Keratinocyte (primary cell): Measurements from ENCODE around the gene MRPS5. TPM values are rescaled to one million over a fixed set of nuclear protein-coding genes. Genes with fewer than 3 reads are reported as not detected.
"Not testable (repeated sequence)": the region's sequence is repeated elsewhere in the genome, so short reads cannot be mapped to it uniquely, and the experiment has no call there.

Source experiments
- DNase-seq: peaks from one replicate; pipeline ENCODE4 v3.0.0-alpha.2; 2011; ENCODE audit warnings: low read depth, missing footprints, low spot score
- FAIRE-seq: peaks from 2 replicates; lab custom pipeline; 2011; peaks lifted over from hg19 to GRCh38; lab: Jason Lieb, UNC
- H2AFZ ChIP-seq: 2 replicates; pipeline ENCODE4 v1.6.0; 2012; ENCODE audit warnings: low read length, control low read depth, inconsistent platforms; ENCODE audit not compliant: control insufficient read depth
- H3K27ac ChIP-seq: 2 replicates; pipeline ENCODE4 v1.5.1; 2011; ENCODE audit warnings: low read length; ENCODE audit not compliant: control insufficient read depth, insufficient read depth
- H3K27me3 ChIP-seq: 3 replicates; pipeline ENCODE4 v1.6.0; 2011; ENCODE audit warnings: low read length; ENCODE audit not compliant: control insufficient read depth, insufficient read depth; ENCODE audit errors: extremely low read depth
- H3K36me3 ChIP-seq, 2 experiments: 2 replicates in 1 of 2; 3 replicates in 1 of 2; pipeline ENCODE4 v1.5.1; 2011; ENCODE audit warnings: low read length in 2 of 2, mild to moderate bottlenecking in 1 of 2; ENCODE audit not compliant: control insufficient read depth in 2 of 2, insufficient read depth in 2 of 2; ENCODE audit errors: extremely low read depth in 1 of 2
- H3K4me1 ChIP-seq: 3 replicates; pipeline ENCODE4 v1.5.1; 2011; ENCODE audit warnings: low read length; ENCODE audit not compliant: control insufficient read depth, insufficient read depth; ENCODE audit errors: extremely low read depth
- H3K4me2 ChIP-seq: 3 replicates; pipeline ENCODE4 v1.6.0; 2011; ENCODE audit warnings: low read depth, low read length; ENCODE audit not compliant: control insufficient read depth, insufficient read depth; ENCODE audit errors: extremely low read depth
- H3K4me3 ChIP-seq, 3 experiments: fragments of 200-600 bp in 1 of 3; sonication (generic) in 1 of 3; 2 replicates in 2 of 3; 3 replicates in 1 of 3; pipeline ENCODE4 v1.5.1; 2011 to 2016; ENCODE audit warnings: low read length in 3 of 3, mild to moderate bottlenecking in 3 of 3, control low read depth in 2 of 3, inconsistent platforms in 1 of 3, low read depth in 1 of 3, mixed read lengths in 1 of 3, mixed run types in 1 of 3, moderate library complexity in 1 of 3; ENCODE audit not compliant: control insufficient read depth in 2 of 3, insufficient read depth in 2 of 3; ENCODE audit errors: extremely low read depth in 1 of 3
- H3K79me2 ChIP-seq: 2 replicates; pipeline ENCODE4 v1.6.0; 2012; ENCODE audit warnings: low read length; ENCODE audit not compliant: control insufficient read depth, insufficient read depth
- H3K9ac ChIP-seq: 3 replicates; pipeline ENCODE4 v1.6.0; 2011; ENCODE audit warnings: low read length; ENCODE audit not compliant: control insufficient read depth, insufficient read depth; ENCODE audit errors: extremely low read depth
- H3K9me1 ChIP-seq: 3 replicates; pipeline ENCODE4 v1.6.0; 2011; ENCODE audit warnings: low read length; ENCODE audit not compliant: control insufficient read depth, insufficient read depth; ENCODE audit errors: extremely low read depth
- H3K9me3 ChIP-seq: 2 replicates; pipeline ENCODE4 v1.5.1; 2012; ENCODE audit warnings: low read depth, low read length; ENCODE audit not compliant: control insufficient read depth
- H4K20me1 ChIP-seq: 3 replicates; pipeline ENCODE4 v1.6.0; 2011; ENCODE audit warnings: low read length; ENCODE audit not compliant: control insufficient read depth, insufficient read depth; ENCODE audit errors: extremely low read depth
- EZH2 ChIP-seq: IDR thresholded peaks from one replicate; pipeline ENCODE4 v1.6.1; 2012; ENCODE audit warnings: inconsistent platforms, mild to moderate bottlenecking, low read length, moderate library complexity
- dilution Hi-C: fragments of 300-500 bp; cut with MboI; formaldehyde crosslinking; loops from one replicate; pipeline ENCODE4 v1.7.0; 2020; ENCODE audit warnings: low sequenced_read_pairs; ENCODE audit not compliant: extremely low pct_ligation_motif_present
- polyA plus RNA-seq, 5 experiments: library from polyadenylated mRNA; depleted of rRNA in 3 of 5; stranded (reverse) in 3 of 5; stranded (forward) in 1 of 5; unstranded in 1 of 5; fragments of >200 nt; gene quantifications; 1 replicate in 1 of 5; 2 replicates in 3 of 5; 3 replicates in 1 of 5; pipeline versions ENCODE4 v1.2.1 to v1.2.3, GENCODE V29; 2011 to 2012; ENCODE audit warnings: missing spikeins in 2 of 5, low read depth in 1 of 5, low replicate concordance in 1 of 5
- TF ChIP-seq, protein P1 (sequence below), 3 experiments: IDR thresholded peaks in 1 of 3; conservative IDR thresholded peaks in 1 of 3; optimal IDR thresholded peaks in 1 of 3; 2 replicates in 2 of 3; 3 replicates in 1 of 3; pipeline versions ENCODE3 to v1.5.1; 2011; ENCODE audit warnings: low read length in 3 of 3, mild to moderate bottlenecking in 3 of 3, moderate library complexity in 2 of 3, control low read depth in 1 of 3, inconsistent platforms in 1 of 3; ENCODE audit not compliant: insufficient read depth in 2 of 3; ENCODE audit errors: extremely low read depth in 1 of 3

MRPS5 gene
- polyA plus RNA-seq, 1 donor (not counting 4 experiments of a cell fraction or from before 2014, with no cell fraction given) = 64.9 TPM

GRCh38 chr2:95038635-95039298 is 82.8 kb downstream of the MRPS5 start:
- Histone ChIP-seq H3K27me3 (peaks cover 20% of the 10 kb centered on the region), H3K4me2 (no peak overlapping the region), H3K9ac (no peak overlapping the region), H3K9me3 (peaks cover 9% of the 10 kb centered on the region), H3K36me3 (no peaks in the 10 kb centered on the region), H3K9me1 (no peaks in the 10 kb centered on the region), H2AFZ (no peak overlapping the region), H4K20me1 (no peaks in the 10 kb centered on the region), H3K4me1 (no peaks in the 10 kb centered on the region), H3K27ac (no peak overlapping the region), H3K79me2 (no peaks in the 10 kb centered on the region), H3K4me3 (no peak overlapping the region)
- no peak for TF ChIP-seq EZH2
- TF ChIP-seq, protein P1, sequence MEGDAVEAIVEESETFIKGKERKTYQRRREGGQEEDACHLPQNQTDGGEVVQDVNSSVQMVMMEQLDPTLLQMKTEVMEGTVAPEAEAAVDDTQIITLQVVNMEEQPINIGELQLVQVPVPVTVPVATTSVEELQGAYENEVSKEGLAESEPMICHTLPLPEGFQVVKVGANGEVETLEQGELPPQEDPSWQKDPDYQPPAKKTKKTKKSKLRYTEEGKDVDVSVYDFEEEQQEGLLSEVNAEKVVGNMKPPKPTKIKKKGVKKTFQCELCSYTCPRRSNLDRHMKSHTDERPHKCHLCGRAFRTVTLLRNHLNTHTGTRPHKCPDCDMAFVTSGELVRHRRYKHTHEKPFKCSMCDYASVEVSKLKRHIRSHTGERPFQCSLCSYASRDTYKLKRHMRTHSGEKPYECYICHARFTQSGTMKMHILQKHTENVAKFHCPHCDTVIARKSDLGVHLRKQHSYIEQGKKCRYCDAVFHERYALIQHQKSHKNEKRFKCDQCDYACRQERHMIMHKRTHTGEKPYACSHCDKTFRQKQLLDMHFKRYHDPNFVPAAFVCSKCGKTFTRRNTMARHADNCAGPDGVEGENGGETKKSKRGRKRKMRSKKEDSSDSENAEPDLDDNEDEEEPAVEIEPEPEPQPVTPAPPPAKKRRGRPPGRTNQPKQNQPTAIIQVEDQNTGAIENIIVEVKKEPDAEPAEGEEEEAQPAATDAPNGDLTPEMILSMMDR (optimal IDR thresholded peaks at IDR 0.05 in 1 of 3, IDR thresholded peaks at IDR 0.05 in 1 of 3, conservative IDR thresholded peaks at IDR 0.05 in 1 of 3; ENCODE audit: extremely low read depth in 1 of 3, insufficient read depth in 2 of 3, low read length in 3 of 3) = no peak
- no peak for DNase-seq
- dilution Hi-C loops = no loop called here
- no peak for FAIRE-seq

DNA sequence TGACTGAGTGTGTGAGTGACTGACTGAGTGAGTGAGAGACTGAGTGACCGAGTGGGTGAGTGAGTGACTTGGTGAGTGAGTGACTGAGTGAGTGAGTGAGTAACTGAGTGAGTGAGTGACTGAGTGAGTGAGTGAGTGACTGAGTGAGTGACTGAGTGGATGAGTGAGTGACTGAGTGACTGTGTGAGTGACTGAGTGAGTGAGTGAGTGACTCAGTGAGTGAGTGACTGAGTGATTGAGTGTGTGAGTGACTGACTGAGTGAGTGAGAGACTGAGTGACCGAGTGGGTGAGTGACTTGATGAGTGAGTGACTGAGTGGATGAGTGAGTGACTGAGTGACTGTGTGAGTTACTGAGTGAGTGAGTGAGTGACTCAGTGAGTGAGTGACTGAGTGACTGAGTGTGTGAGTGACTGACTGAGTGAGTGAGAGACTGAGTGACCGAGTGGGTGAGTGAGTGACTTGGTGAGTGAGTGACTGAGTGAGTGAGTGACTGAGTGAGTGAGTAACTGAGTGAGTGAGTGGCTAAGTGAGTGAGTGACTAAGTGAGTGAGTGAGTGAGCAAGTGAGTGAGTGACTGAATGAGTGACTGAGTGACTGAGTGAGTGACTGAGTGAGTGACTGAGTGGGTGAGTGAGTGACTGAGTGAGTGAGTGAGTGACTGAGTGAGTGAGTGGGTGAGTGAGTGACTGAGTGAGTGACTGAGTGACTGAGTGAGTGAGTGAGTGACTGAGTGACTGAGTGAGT is 83.6 kb downstream of the MRPS5 start:
- H3K79me2 ChIP-seq, H3K27ac ChIP-seq, DNase-seq, FAIRE-seq, H3K9me1 ChIP-seq, H3K9ac ChIP-seq, H3K4me2 ChIP-seq, H3K9me3 ChIP-seq, H3K4me1 ChIP-seq, H2AFZ ChIP-seq, dilution Hi-C loops, H3K4me3 ChIP-seq, H3K36me3 ChIP-seq, H4K20me1 ChIP-seq: not testable (repeated sequence)
- peaks cover 21% of the 10 kb centered on the region for H3K27me3 ChIP-seq
